Muscle layer of duodenum (tissue), 2 donors: Measurements from ENCODE around the gene KLF1.
A peak's percentile ranks its signal among the peaks of the same experiment; 100 is the strongest.

Source experiments
- H3K27ac ChIP-seq: one replicate; pipeline ENCODE4 v1.7.0; 2013; ENCODE audit warnings: mild to moderate bottlenecking, low read length
- H3K27me3 ChIP-seq: one replicate; pipeline ENCODE4 v1.7.0; 2013; ENCODE audit warnings: low read depth, mild to moderate bottlenecking, control low read depth, low read length
- H3K36me3 ChIP-seq, 2 donors: one replicate each; pipeline ENCODE4 v1.7.0; 2013; ENCODE audit warnings: low read length in 2 of 2, control low read depth in 1 of 2, mild to moderate bottlenecking in 1 of 2; ENCODE audit not compliant: insufficient read depth in 2 of 2, control insufficient read depth in 1 of 2
- H3K4me1 ChIP-seq, 2 donors: one replicate each; pipeline ENCODE4 v1.7.0; 2013; ENCODE audit warnings: low read length in 2 of 2, mild to moderate bottlenecking in 2 of 2, control low read depth in 1 of 2, moderate library complexity in 1 of 2; ENCODE audit not compliant: insufficient read depth in 2 of 2, control insufficient read depth in 1 of 2
- H3K4me3 ChIP-seq, 2 donors: one replicate each; pipeline ENCODE4 v1.7.0; 2013; ENCODE audit warnings: low read length in 2 of 2, low read depth in 1 of 2, mild to moderate bottlenecking in 1 of 2
- H3K9me3 ChIP-seq, 2 donors: one replicate each; pipeline ENCODE4 v1.7.0; 2013; ENCODE audit warnings: low read length in 2 of 2, control low read depth in 1 of 2, mild to moderate bottlenecking in 1 of 2; ENCODE audit not compliant: control insufficient read depth in 1 of 2
- donor health status: healthy.

KLF1 gene

GRCh38 chr19:12886969-12887747 is at the start of gene KLF1:
Gene KLF1, minus strand, starts transcription at chr19:12887201. Its CDS starts 61 bp downstream, at chr19:12887140.
- Histone ChIP-seq H3K4me3 (peak within 1 kb of the TSS in 1 of 2 donors; percentile 67), H3K4me1 (peaks cover 6 to 31% of the 10 kb centered on the region in 2 donors), H3K27me3 (no peaks in the 10 kb centered on the region), H3K36me3 (no peaks in the 10 kb centered on the region), H3K9me3 (peaks cover 0 to 5% of the 10 kb centered on the region in 2 donors), H3K27ac (no peak within 1 kb of the TSS)

DNA sequence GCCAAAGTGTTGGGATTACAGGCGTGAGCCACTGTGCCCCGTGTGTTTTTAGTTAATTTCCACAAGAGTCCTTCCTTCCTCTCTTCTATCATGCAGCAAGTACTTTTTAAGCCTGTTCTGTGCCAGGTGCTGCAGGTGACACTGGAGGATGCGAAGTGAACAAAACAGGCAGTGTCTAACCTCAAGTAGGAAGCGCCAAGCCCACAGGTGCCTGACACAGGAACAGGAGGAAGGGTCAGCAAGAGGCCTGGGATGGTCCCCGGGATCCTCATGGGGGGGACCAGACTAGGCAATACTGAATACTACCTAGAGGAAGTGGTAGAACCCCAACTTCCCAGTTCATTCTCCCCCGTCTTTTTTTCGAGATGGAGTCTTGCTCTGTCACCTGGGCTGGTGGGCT is 49.6 kb upstream of the KLF1 start:
- Histone ChIP-seq H3K4me3 (no peak overlapping the region), H3K4me1 (peaks cover 25 to 42% of the 10 kb centered on the region in 2 donors), H3K27me3 (no peaks in the 10 kb centered on the region), H3K27ac (no peak overlapping the region), H3K36me3 (peaks cover 17 to 18% of the 10 kb centered on the region in 2 donors), H3K9me3 (no peaks in the 10 kb centered on the region)

- Histone ChIP-seq H3K36me3 (peaks cover 8 to 9% of the 10 kb centered on the region in 2 donors), H3K27me3 (no peaks in the 10 kb centered on the region), H3K9me3 (no peaks in the 10 kb centered on the region), H3K4me3 (no peak overlapping the region), H3K27ac (no peak overlapping the region), H3K4me1 (peaks cover 20 to 32% of the 10 kb centered on the region in 2 donors)
Measured at GRCh38 chr19:12935071-12935470, 48.1 kb upstream of the KLF1 start.

DNA sequence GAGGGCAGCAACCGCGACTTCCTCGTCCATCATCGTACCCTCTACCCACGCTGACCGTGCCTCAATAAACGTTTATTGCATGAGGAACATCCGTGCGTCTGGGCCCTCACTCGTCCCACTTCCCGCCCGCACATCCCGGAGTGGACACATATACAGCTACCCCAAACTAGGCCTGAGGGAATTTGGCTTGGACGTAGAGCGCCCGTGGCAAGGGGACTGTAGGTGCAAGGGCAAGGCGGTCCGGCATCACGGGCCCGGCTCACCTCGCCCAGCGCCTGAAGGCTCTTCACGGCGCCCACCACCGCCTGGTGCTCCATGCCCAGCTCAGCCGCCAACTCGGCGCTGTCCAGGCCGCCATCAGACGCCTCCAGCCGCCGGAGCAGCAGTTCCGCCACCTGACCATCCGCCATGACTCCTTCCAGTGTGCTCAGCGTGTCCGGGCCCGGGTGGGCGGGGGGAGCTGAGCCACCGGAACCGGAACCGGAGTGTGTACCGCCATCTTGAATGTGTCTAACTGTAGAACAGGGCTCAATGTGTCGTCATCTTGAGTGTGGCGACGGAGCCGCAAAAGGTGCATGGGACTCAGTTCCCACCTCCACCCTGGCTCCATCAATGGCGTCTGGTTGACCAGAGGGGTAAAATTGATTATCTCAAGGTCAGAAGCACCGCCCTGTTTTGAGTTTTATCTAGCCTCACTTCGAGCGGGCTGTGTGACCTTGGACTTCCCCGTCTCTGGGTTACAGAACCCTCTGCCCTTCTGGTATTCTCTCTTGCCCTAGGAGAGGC is 46.5 kb upstream of the KLF1 start, which contains the start of gene FARSA:
Gene FARSA (minus strand): TSS at position 425 of the 786 bp plus-strand sequence. CDS start 15 bp downstream, at position 410.
- Histone ChIP-seq H3K4me1 (peaks cover 15 to 25% of the 10 kb centered on the region in 2 donors), H3K27ac (peak within 1 kb of the TSS; percentile 83), H3K36me3 (peaks cover 12 to 18% of the 10 kb centered on the region in 2 donors), H3K4me3 (peak within 1 kb of the TSS; percentile 91 to 94), H3K27me3 (no peaks in the 10 kb centered on the region), H3K9me3 (no peaks in the 10 kb centered on the region)

DNA sequence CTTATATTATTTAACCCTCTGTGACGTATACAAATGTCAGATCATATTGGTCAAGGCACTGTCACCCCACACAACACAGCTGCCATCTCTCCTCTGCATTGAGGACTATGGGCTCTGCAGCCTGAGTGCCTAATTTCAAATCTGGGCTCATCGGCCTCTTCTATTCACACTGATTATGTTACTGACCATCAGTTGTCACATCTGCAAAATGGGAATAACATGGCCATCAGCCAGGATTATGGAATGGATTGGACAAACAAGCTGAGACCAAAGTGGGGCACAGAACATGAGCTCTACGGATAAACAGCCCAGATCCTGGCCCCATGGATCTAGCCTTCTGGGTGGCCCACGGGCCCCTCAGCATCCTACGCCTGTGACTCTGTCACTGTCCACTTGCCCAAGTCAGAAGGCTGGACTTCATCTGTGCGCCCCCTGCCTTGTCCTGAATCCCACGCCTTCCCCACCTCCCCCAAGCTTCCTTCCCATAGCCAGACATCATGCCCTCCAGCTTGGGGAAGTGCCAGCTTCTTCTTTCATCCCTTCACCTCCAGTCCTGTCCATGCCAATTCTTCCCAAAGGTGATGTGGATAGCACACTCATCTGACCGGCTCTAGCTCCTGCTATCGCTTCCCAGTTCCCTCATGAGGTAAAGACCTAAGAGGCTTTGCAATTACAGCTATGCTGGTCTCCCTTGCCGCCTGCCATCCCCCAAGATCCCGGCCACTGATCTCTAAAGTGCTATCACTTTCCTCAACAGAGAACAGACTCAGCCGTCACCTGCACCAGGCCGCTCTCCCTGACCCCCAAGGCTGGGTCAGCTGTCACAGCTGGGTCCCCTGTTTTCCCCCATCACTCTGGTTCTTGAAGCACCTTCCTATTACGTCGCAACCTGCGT is 45.6 kb upstream of the KLF1 start:
- Histone ChIP-seq H3K4me1 (peaks cover 13 to 22% of the 10 kb centered on the region in 2 donors), H3K36me3 (peaks cover 12 to 26% of the 10 kb centered on the region in 2 donors), H3K27ac (peak overlapping the region; percentile 83), H3K27me3 (no peaks in the 10 kb centered on the region), H3K4me3 (peak overlapping the region; percentile 91 to 94), H3K9me3 (no peaks in the 10 kb centered on the region)

DNA sequence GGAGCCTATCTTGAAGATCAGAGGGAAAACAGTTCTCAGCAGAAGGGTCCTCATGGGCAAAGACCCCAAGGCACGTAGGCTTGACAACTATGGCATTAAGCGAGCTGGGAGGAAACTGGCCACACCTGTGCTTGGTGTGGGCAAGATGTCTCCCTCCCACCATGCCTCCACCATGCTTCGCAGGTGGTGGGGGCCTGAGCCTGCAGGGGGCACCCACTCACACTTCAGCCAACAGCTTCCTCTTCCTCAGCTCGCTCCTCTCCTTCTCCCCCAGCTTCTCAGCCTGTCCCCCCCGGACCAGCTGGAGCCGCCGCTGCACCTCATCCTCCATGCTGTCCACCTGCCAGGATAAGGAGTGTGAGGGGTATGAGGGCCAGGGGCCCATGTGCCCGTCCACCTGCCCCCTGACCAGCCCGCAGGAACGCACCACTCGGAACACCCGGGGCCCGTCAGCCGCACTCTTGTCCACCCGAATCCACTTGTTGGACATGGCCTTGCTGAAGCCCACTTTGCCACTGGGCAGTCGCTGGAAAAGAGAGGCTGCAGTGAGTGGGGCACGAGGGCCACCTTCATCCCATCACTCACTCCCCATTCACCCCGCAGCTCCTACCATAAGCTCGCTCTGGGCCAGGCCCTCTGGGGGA is 43.1 kb upstream of the KLF1 start:
- no peaks in the 10 kb centered on the region for H3K27me3 ChIP-seq
- H3K36me3 ChIP-seq, result peaks cover 25 to 40% of the 10 kb centered on the region in 2 donors

GRCh38 chr19:12924621-12925310 is 37.8 kb upstream of the KLF1 start:
- no peak overlapping the region for H3K4me3 ChIP-seq
- H3K27ac ChIP-seq, result no peak overlapping the region
- H3K9me3 ChIP-seq, result no peaks in the 10 kb centered on the region
- peaks cover 37 to 61% of the 10 kb centered on the region in 2 donors for H3K36me3 ChIP-seq
- H3K4me1 ChIP-seq, result no peaks in the 10 kb centered on the region
- no peaks in the 10 kb centered on the region for H3K27me3 ChIP-seq

More for the DNA sequence above, 43.1 kb upstream of the KLF1 start:
- Histone ChIP-seq H3K9me3 (no peaks in the 10 kb centered on the region), H3K4me3 (no peak overlapping the region), H3K4me1 (peaks cover 9 to 17% of the 10 kb centered on the region in 2 donors), H3K27ac (no peak overlapping the region)

DNA sequence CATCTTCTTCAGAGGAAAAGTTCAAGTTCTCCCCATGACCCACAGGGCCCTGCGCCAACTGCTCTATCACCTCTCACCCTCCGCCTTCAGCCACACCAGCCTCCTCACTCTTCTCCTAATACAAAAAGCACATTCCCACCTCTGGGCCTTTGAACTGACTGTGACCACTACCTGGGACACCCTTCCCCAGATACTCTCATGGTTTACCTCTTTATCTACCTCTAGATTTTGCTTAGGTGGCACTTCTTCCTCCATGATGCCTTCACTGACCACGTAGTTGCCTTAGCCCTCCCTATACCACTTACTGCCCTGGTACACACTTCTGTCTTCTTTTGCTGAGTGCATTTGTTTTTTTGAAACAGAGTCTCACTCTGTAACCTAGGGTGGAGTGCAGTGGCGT is 36.0 kb upstream of the KLF1 start:
- no peaks in the 10 kb centered on the region for H3K4me1 ChIP-seq
- no peak overlapping the region for H3K27ac ChIP-seq
- no peak overlapping the region for H3K4me3 ChIP-seq
- H3K36me3 ChIP-seq, result peaks cover 29 to 47% of the 10 kb centered on the region in 2 donors
- no peaks in the 10 kb centered on the region for H3K9me3 ChIP-seq
- no peaks in the 10 kb centered on the region for H3K27me3 ChIP-seq

DNA sequence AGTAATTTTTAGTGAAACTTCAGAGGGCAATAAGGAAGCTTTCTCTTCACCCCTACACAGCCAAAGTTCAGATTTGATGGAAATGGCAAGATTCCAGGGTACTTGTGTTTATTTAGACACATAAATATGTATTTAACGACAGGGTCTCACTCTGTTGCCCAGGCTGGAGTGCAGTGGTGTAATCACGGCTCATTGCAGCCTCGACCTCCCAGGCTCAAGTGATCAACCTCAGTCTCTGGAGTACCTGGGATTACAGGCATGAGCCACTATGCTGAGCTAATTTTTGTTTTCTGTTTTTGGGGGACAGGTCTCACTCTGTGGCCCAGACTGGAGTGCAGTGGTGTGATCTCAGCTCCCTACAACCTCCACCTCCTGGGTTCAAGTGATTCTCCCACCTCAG is 34.0 kb upstream of the KLF1 start:
- H3K4me3 ChIP-seq, result no peak overlapping the region
- no peak overlapping the region for H3K27ac ChIP-seq
- no peaks in the 10 kb centered on the region for H3K9me3 ChIP-seq
- peaks cover 20 to 31% of the 10 kb centered on the region in 2 donors for H3K36me3 ChIP-seq
- no peaks in the 10 kb centered on the region for H3K27me3 ChIP-seq
- H3K4me1 ChIP-seq, result no peaks in the 10 kb centered on the region

DNA sequence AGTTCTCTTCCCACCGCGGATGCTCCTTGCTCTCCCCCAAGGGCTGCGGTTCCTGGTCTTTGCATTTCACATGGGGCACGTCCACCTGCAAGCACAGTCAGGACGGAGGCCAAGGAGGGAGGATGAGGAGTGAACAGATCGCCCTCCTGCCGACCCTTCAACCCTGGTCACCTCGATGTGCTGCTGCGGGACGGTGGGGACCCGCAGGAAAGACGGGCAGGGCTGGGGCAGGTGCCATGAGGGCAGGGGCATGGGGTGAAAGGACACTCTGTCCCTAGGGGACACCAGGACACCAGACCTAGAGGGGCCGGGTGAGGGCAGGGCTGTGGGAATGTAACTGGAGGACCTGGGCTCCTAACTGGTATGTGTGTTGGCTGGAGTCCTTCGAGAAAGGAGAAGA is 31.3 kb upstream of the KLF1 start:
- Histone ChIP-seq H3K4me3 (no peak overlapping the region), H3K27ac (no peak overlapping the region), H3K9me3 (no peaks in the 10 kb centered on the region), H3K27me3 (no peaks in the 10 kb centered on the region), H3K4me1 (peaks cover 6 to 11% of the 10 kb centered on the region in 2 donors), H3K36me3 (peaks cover 7 to 13% of the 10 kb centered on the region in 2 donors)
